Spinal cord (tissue), 10 donors: ENCODE measurements around the gene RPL18. TPM values are rescaled to one million over a fixed set of nuclear protein-coding genes. Genes with fewer than 3 reads are reported as not detected.

ENCODE experiments used
- DNase-seq, 6 donors: peaks; one replicate each; pipeline versions ENCODE4 v3.0.0 to v3.0.0-alpha.2; 2013 to 2015; ENCODE audit warnings: low spot score in 6 of 6, low read depth in 4 of 6
- H3K27ac ChIP-seq: one replicate; pipeline ENCODE4 v1.5.1; 2013; ENCODE audit warnings: low read depth, low read length, control low read depth
- H3K27me3 ChIP-seq: one replicate; pipeline ENCODE4 v1.6.1; 2013; ENCODE audit warnings: low read length; ENCODE audit not compliant: control insufficient read depth, insufficient read depth
- H3K36me3 ChIP-seq: one replicate; pipeline ENCODE4 v1.6.1; 2013; ENCODE audit warnings: low read length; ENCODE audit not compliant: control insufficient read depth, insufficient read depth
- H3K4me1 ChIP-seq: one replicate; pipeline ENCODE4 v1.6.1; 2013; ENCODE audit warnings: low read length; ENCODE audit not compliant: control insufficient read depth, insufficient read depth
- H3K4me3 ChIP-seq: one replicate; pipeline ENCODE4 v1.5.1; 2013; ENCODE audit warnings: low read depth, low read length, control low read depth
- H3K9me3 ChIP-seq: one replicate; pipeline ENCODE4 v1.6.1; 2013; ENCODE audit warnings: low read length; ENCODE audit not compliant: control insufficient read depth, insufficient read depth
- WGBS: methylation state at CpG from one replicate; pipeline ENCODE4 v1.1.5; 2013; ENCODE audit warnings: missing lambda C conversion rate; ENCODE audit not compliant: insufficient coverage; 5-methylcytosine and 5-hydroxymethylcytosine counted together
- polyA plus RNA-seq, 2 donors: library from polyadenylated mRNA; unstranded; fragments of 120-200 nt; gene quantifications; one replicate each; pipeline ENCODE4 v1.2.1, GENCODE V29; 2013; ENCODE audit not compliant: insufficient read length in 2 of 2
- total RNA-seq, 2 donors: library from RNA; depleted of rRNA in 1 of 2; stranded (reverse); fragments of 120-200 nt in 1 of 2; fragments of >200 nt in 1 of 2; gene quantifications; one replicate each; pipeline versions ENCODE4 v1.2.3 to v1.2.4, GENCODE V29; 2013 to 2014
- donor health status: healthy.

Gene RPL18
- total and polyA plus RNA-seq, 4 donors, result 747 to 1,623 (median 1,033) TPM

DNA sequence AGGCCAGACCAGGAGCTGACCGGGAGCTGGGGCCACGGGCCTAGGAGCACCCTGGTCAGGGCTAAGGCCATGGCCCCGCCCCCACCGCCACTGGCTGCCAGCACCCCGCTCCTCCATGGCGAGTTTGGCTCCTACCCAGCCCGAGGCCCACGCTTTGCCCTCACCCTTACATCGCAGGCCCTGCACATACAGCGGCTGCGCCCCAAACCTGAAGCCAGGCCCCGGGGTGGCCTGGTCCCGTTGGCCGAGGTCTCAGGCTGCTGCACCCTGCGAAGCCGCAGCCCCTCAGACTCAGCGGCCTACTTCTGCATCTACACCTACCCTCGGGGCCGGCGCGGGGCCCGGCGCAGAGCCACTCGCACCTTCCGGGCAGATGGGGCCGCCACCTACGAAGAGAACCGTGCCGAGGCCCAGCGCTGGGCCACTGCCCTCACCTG, 6.9 kb upstream of the RPL18 start:
- Histone ChIP-seq H3K27ac (no peak overlapping the region), H3K4me1 (peaks cover 54% of the 10 kb centered on the region), H3K27me3 (no peaks in the 10 kb centered on the region), H3K36me3 (peaks cover 57% of the 10 kb centered on the region), H3K9me3 (no peaks in the 10 kb centered on the region), H3K4me3 (no peak overlapping the region)
- no peak for DNase-seq
- WGBS, result 93% methylated on average over 30 of the region's 30 CpGs

DNA sequence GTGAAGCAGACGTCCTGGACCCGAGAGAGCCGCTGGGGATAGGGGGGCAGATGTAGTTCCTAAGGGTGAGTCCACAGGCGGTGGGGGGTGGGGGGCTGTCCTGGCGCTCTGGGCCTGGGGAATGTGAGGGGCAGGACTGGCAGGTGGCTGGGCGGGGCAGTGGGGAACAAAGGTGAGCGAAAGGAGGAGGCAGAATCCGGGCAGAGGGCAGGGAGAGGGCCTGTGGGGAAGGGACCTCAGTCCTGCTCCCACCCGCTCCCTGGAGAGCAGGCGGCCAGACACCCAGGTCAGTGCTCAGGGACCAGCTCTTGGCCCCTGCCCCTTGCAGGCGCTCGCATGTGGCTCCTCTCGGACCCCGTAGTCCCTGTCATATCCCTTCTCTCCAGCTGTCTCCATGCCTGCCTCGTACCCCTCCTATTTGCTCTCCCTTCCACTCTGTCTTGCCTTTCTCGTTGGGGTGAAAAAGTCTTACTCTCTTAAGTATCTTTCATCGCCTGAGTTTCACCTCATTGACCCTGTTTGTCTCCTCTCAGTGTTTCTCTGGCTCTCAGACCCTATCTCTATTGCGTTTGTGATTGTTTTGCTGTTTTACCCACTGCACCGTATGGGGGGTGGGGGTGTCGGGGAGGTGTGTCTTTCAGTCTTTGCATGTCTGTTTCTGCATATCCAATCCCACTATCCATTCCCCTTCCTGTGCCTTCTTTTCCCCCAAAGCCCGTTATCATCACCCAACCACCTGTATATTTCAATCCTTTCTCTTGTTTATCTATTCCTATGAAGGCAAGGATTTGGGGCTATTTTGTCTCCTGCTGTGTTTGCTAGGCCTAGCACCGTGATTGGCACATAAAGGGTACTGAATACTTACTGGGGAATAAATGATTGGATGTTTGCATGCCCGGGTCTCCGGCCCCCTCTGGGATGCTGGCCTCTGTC, 6.1 kb upstream of the RPL18 start:
- no peak for DNase-seq
- 37% methylated on average over 17 of the region's 24 CpGs for WGBS
- Histone ChIP-seq H3K27me3 (no peaks in the 10 kb centered on the region), H3K36me3 (peaks cover 49% of the 10 kb centered on the region), H3K9me3 (no peaks in the 10 kb centered on the region), H3K4me1 (peaks cover 52% of the 10 kb centered on the region), H3K27ac (peak overlapping the region; percentile 78), H3K4me3 (peak overlapping the region; percentile 68)

DNA sequence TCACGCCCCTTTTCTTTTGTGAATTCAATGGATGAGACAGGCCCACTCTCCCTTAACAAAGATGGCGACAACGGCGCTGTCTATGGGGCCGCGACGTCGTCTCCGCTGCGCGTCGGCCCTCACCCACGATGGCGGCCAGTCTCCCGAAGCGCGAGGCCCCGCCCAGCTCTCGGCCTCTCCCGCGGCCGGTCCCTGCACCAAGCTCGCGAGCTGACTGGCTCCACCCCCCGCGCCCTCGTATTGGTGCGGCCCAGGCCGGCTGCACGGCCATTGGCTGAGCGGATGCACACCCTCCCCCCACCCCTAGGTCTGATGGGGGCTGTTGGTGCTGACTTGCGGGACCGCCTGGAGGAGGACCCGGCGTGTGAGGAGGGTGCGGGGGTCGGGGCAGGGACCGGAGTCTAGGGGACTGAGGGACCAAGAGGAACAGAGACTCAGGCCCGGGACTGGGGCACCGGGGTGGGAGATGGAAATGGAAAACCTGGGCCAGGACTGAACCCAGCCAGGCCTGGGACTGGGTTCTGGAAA, 5.2 kb upstream of the RPL18 start:
- Histone ChIP-seq H3K9me3 (no peaks in the 10 kb centered on the region), H3K27me3 (no peaks in the 10 kb centered on the region), H3K27ac (peak overlapping the region; percentile 95), H3K36me3 (peaks cover 40% of the 10 kb centered on the region), H3K4me3 (peak overlapping the region; percentile 68), H3K4me1 (peaks cover 49% of the 10 kb centered on the region)
- 0% methylated on average over 27 of the region's 40 CpGs for WGBS
- DNase-seq, result peak; percentile 88 to 99 (median 95)

DNA sequence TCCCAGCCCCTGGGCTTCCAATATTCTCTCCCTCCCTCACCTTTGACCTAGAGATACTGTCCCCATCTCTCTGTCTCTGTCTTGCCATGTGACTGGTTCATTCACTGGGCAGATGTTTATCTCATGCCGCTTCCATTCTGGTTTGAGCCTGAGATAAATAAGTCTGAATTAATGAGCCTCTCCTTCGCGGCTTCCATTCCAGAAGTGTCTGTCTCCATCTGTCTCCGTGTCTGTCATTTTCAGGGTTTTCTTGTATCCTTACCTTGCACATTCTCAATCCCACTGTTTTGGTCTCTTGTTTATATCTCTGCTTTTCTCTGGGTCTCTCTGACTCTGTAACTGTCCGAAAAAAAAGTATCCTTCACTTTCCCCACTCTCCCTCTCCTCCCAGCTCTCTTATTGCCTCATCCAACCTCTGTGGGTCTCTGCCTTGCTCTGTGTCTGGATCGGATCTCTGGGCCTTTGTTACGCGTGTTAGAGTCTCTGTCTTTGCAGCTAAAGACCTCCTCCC, 4.6 kb upstream of the RPL18 start:
- no peak for DNase-seq
- WGBS, result 9% methylated on average over 8 of the region's 8 CpGs
- H3K9me3 ChIP-seq, result no peaks in the 10 kb centered on the region
- peak overlapping the region; percentile 55 for H3K4me3 ChIP-seq
- H3K27ac ChIP-seq, result peak overlapping the region; percentile 95
- peaks cover 49% of the 10 kb centered on the region for H3K4me1 ChIP-seq
- H3K27me3 ChIP-seq, result no peaks in the 10 kb centered on the region
- H3K36me3 ChIP-seq, result peaks cover 34% of the 10 kb centered on the region

DNA sequence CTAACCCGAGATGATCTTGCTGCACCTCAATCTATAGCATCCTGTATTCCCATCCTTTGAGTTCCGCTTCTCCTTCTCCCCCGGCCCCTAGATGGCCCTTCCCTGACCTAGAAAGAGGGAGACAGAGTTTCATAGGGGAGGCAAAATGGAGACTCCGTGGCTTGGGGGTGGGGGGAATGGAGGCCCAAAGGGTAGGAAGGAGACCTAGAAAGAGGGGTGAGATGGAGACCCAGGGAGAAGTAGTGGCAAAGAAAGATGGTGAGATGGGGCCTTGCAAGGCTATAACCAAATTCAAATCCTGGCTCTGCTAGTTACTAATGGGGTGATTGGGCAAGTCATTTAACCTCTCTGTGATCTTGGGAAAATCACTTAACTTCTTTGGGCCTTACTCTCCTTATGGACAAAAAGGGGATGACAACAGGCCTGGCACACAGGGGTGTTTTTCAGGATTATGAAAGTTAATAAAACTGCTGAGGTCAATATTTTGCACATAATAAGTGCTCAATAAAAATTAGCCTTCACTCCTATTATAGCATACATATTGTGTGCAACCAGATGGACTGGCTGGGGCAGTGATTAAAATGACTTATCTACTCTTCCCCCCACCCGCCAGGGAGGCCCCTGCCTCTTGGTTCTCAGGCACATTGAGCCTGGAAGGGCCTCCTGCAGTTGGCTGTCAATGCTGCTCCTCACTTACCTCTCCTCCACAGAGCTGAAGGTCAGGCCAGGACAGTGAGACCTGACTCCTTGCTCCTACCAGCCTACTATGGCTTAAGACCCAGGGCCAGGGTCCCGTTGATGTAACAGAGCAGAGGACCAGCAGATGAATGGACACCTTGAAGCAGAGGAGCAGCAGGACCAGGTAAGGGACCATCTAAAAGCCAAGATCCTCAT, 961 bp upstream of the RPL18 start:
- WGBS, result 50% methylated on average over 2 of the region's 6 CpGs

DNA sequence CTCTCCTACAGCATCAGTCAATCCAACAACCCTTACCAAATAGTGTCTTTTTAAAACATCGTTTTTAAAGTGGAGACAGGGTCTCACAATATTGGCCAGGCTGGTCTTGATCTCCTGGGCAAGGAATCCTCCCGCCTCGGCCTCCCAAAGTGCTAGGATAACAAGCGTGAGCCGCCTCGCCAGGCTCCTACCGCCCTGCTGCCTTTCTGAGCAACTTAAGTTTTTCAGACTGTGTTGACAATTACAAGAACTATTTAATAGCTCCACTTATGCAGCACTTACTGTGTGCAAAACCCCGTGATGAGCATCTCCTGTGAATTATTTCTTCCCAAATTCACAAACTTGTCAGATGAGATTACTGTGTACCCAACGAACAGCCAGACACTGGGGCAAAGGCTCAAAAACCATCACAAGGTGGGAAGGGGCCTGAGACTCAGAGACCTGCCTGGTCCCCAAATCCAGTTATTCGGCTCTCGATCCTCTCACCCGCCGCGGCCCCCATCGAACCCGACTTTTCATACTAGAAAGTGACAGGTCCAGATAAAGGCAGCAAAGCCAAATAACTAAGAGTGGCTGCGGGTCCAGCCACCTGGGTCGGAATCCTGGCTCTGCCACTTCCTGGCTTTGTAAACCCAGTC, 581 bp downstream of the RPL18 start:
- peaks cover 44% of the 10 kb centered on the region for H3K36me3 ChIP-seq
- WGBS, result under 1% methylated on average over 18 of the region's 18 CpGs
- no peaks in the 10 kb centered on the region for H3K9me3 ChIP-seq
- peak overlapping the region; percentile 80 for H3K27ac ChIP-seq
- H3K27me3 ChIP-seq, result no peaks in the 10 kb centered on the region
- peak overlapping the region; percentile 96 for H3K4me3 ChIP-seq
- H3K4me1 ChIP-seq, result peaks cover 68% of the 10 kb centered on the region
- no peak for DNase-seq

More for the DNA sequence above, 961 bp upstream of the RPL18 start:
- DNase-seq, result no peak
- Histone ChIP-seq H3K9me3 (no peaks in the 10 kb centered on the region), H3K27ac (peak overlapping the region; percentile 80), H3K27me3 (no peaks in the 10 kb centered on the region), H3K4me3 (peak overlapping the region; percentile 96), H3K4me1 (peaks cover 73% of the 10 kb centered on the region), H3K36me3 (peaks cover 31% of the 10 kb centered on the region)

DNA sequence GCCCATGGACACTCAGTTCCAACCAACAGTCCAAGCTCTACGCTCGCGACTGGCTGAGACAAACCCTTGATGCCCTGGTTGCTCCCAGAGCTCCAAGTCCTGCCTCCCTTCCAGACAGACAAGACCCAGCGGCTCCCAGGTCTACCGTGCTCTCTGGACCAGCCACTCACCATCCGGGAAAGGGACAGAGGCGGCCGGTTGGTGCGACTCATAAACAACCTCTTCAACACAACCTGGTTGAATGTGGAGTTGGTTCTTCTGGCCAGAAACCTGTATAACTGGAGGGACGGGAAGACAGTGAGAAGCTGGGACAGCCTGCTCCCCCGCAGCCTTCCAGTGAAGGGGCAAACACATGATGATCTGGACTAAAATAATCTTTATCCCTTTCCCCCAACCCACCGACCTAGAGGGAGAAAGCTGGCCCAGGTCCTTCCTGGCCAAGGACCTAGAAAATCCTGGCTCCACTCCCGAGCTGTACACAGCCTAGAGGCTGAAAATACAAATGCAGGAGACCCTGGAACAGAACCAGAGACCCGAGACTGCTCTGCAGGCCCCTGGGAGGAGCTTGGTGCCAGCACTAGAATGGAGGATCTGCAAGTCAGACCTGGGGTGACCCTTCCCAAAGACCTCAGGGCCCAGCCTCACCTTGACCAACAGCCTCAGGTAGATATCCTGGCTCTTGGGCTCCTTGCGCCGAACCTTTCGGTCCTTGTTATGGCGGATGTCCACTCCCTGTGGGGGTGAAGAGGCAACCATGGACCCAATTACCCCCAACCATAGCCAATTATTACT, 1.6 kb downstream of the RPL18 start:
- peak in 1 of 6 donors; percentile 75 for DNase-seq
- Histone ChIP-seq H3K27ac (no peak overlapping the region), H3K27me3 (no peaks in the 10 kb centered on the region), H3K4me1 (peaks cover 67% of the 10 kb centered on the region), H3K36me3 (peaks cover 54% of the 10 kb centered on the region), H3K9me3 (no peaks in the 10 kb centered on the region), H3K4me3 (peak overlapping the region; percentile 96)
- WGBS, result 80% methylated on average over 11 of the region's 18 CpGs

DNA sequence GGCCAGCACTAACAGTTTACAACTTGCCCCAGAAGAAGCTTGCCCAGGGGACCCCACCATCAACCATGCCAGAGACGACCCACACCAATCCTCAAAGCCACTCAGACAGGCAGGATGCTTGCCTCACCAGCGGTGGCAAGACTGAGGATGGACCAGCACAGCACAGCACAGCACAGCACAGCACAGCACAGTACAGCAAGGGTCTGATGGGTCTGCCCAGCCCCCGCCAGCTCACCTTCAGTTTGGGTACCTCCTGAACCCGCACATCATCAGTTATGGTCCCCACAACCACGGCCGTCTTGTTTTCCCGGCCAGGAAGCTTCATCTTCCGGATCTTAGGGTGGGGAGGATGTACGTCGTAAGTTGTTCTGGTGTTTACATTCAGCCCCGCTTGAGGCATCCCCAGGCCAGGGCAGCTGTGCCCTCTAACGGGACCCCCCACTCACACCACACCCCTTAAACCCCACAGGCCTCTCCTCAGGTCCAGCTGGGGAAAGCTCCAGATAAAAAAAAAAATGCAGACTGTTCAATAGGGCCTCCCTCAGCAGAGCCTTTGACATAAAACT, 2.4 kb downstream of the RPL18 start:
- DNase-seq, result no peak
- no peaks in the 10 kb centered on the region for H3K9me3 ChIP-seq
- 97% methylated on average over 4 of the region's 12 CpGs for WGBS
- peaks cover 58% of the 10 kb centered on the region for H3K36me3 ChIP-seq
- H3K4me1 ChIP-seq, result peaks cover 66% of the 10 kb centered on the region
- no peak overlapping the region for H3K4me3 ChIP-seq
- H3K27ac ChIP-seq, result no peak overlapping the region
- no peaks in the 10 kb centered on the region for H3K27me3 ChIP-seq
